GM23338 (cell line): ENCODE results near the gene RAET1G. TPM values are rescaled to one million over a fixed set of nuclear protein-coding genes. Genes with fewer than 3 reads are reported as not detected.
"Not testable (repeated sequence)": the region's sequence is repeated elsewhere in the genome, so short reads cannot be mapped to it uniquely, and the experiment has no call there.

Experiments
- ATAC-seq: fragments of 200-7000 bp; cut with Tn5 transposase; 3 replicates; pipeline ENCODE4 v1.9.1; 2020
- DNase-seq: peaks from one replicate; pipeline ENCODE4 v3.0.0-alpha.2; 2015; ENCODE audit warnings: low spot score
- H2AFZ ChIP-seq: fragments of 200-600 bp; sonication (generic); 2 replicates; pipeline ENCODE4 v1.8.0; 2016; ENCODE audit warnings: antibody characterized with exemption, mild to moderate bottlenecking, moderate library complexity
- H3F3A ChIP-seq: fragments of 200-600 bp; sonication (generic); replicated peaks from 2 replicates; pipeline ENCODE4 v1.8.0; 2017; ENCODE audit warnings: antibody characterized with exemption, mixed run types, low read depth
- H3K27ac ChIP-seq: fragments of 200-600 bp; sonication (generic); 2 replicates; pipeline ENCODE4 v1.6.1; 2016; ENCODE audit warnings: low read depth
- H3K27me3 ChIP-seq: fragments of 200-600 bp; sonication (generic); 2 replicates; pipeline ENCODE4 v1.8.0; 2016; ENCODE audit warnings: mild to moderate bottlenecking, mixed run types, moderate library complexity; ENCODE audit not compliant: insufficient read depth
- H3K36me3 ChIP-seq: fragments of 200-600 bp; sonication (generic); 2 replicates; pipeline ENCODE4 v1.8.0; 2016; ENCODE audit warnings: mild to moderate bottlenecking; ENCODE audit not compliant: insufficient read depth
- H3K4me1 ChIP-seq: fragments of 200-600 bp; sonication (generic); 2 replicates; pipeline ENCODE4 v1.8.0; 2016; ENCODE audit warnings: mild to moderate bottlenecking, moderate library complexity; ENCODE audit not compliant: insufficient read depth
- H3K4me2 ChIP-seq: fragments of 200-600 bp; sonication (generic); 2 replicates; pipeline ENCODE4 v1.7.1; 2017; ENCODE audit warnings: mixed run types
- H3K4me3 ChIP-seq: fragments of 200-600 bp; sonication (generic); 2 replicates; pipeline ENCODE4 v1.6.1; 2016; ENCODE audit warnings: mixed run types
- H3K79me2 ChIP-seq: fragments of 200-600 bp; sonication (generic); replicated peaks from 2 replicates; pipeline ENCODE4 v1.8.0; 2017; ENCODE audit warnings: mild to moderate bottlenecking; ENCODE audit not compliant: insufficient read depth
- H3K9me2 ChIP-seq: fragments of 200-600 bp; sonication (generic); 2 replicates; pipeline ENCODE4 v1.8.0; 2017; ENCODE audit not compliant: insufficient read depth
- H4K20me1 ChIP-seq: fragments of 200-600 bp; sonication (generic); replicated peaks from 2 replicates; pipeline ENCODE4 v1.8.0; 2017; ENCODE audit warnings: mild to moderate bottlenecking; ENCODE audit not compliant: insufficient read depth
- H3K27ac Mint-ChIP-seq: 2 replicates; pipeline ENCODE4 v1.8.0; 2020; ENCODE audit warnings: inconsistent platforms, mild to moderate bottlenecking, moderate library complexity, mixed read lengths
- H3K27me3 Mint-ChIP-seq: 3 replicates; pipeline ENCODE4 v1.8.0; 2022; ENCODE audit warnings: low read depth, mild to moderate bottlenecking, moderate library complexity, mixed read lengths, inconsistent platforms; ENCODE audit not compliant: insufficient read depth, poor library complexity
- H3K36me3 Mint-ChIP-seq: 3 replicates; pipeline ENCODE4 v1.8.0; 2021; ENCODE audit warnings: low read depth, mild to moderate bottlenecking, inconsistent platforms, moderate library complexity, mixed read lengths
- H3K4me1 Mint-ChIP-seq: 3 replicates; pipeline ENCODE4 v1.8.0; 2020; ENCODE audit warnings: mild to moderate bottlenecking, inconsistent platforms, mixed read lengths
- H3K4me3 Mint-ChIP-seq: 3 replicates; pipeline ENCODE4 v1.8.0; 2021; ENCODE audit warnings: moderate library complexity, mild to moderate bottlenecking, inconsistent platforms, mixed read lengths
- H3K9me3 Mint-ChIP-seq: 3 replicates; pipeline ENCODE4 v1.8.0; 2020; ENCODE audit warnings: moderate library complexity, mild to moderate bottlenecking, inconsistent platforms, mixed read lengths
- CREB1 ChIP-seq: fragments of 250-450 bp; sonication (Bioruptor Pico); IDR thresholded peaks from 2 replicates; pipeline ENCODE4 v1.5.0; 2020; ENCODE audit warnings: low read depth, mild to moderate bottlenecking, moderate library complexity
- EZH2phosphoT487 ChIP-seq: fragments of 200-600 bp; sonication (generic); IDR thresholded peaks from one replicate; pipeline ENCODE4 v1.8.1; 2018; ENCODE audit warnings: antibody characterized with exemption; ENCODE audit not compliant: unreplicated experiment
- JUNB ChIP-seq: IDR thresholded peaks from one replicate; pipeline ENCODE4 v1.6.1; 2016; ENCODE audit warnings: antibody characterized with exemption; ENCODE audit not compliant: unreplicated experiment
- ZNF114 ChIP-seq: fragments of 250-450 bp; sonication (Bioruptor Pico); IDR thresholded peaks from 2 replicates; pipeline ENCODE4 v1.5.0; 2020; ENCODE audit warnings: mild to moderate bottlenecking, moderate library complexity
- polyA plus RNA-seq: library from polyadenylated mRNA; unstranded; fragments of >200 nt; fragmentation: Nextera tagmentation; extraction: Ambion mirVana; gene quantifications from 2 replicates; pipeline ENCODE4 v1.2.1, GENCODE V29; 2016
- total RNA-seq: library from RNA; depleted of rRNA; stranded (reverse); fragments of >200 nt; shearing (Covaris generic); gene quantifications from 2 replicates; pipeline ENCODE4 v1.2.3, GENCODE V29; 2014
- TF ChIP-seq, protein P1 (sequence below): fragments of 250-450 bp; sonication (Bioruptor Pico); IDR thresholded peaks from 2 replicates; pipeline ENCODE4 v1.5.0; 2020; ENCODE audit warnings: mild to moderate bottlenecking, moderate library complexity
- TF ChIP-seq, protein P2 (sequence below): IDR thresholded peaks from 2 replicates; pipeline ENCODE4 v1.6.1; 2016; ENCODE audit warnings: antibody characterized with exemption

RAET1G gene
- total and polyA plus RNA-seq, 2 experiments from 2014 or later: not detected

DNA sequence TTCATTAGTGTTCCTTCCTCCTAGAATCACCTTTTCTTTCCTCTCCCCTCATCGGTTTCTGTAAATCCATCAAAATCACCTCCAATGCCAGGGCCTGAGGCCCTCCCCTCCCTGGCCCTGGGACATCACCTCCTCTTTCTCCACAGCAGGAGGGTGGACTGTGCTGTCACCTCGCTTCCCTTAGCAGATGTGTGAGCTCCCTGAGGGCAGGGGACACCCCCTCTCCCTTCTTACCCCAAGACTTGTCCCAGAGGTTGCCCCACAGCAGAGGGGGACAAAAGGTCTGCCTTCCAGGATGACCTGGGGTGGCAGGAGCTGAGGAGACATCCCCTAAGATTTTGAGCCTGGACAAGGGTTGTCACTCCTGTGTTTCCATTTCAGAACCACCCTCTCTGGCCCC, 46.7 kb upstream of the RAET1G start (continued):
- TF ChIP-seq, protein P1, sequence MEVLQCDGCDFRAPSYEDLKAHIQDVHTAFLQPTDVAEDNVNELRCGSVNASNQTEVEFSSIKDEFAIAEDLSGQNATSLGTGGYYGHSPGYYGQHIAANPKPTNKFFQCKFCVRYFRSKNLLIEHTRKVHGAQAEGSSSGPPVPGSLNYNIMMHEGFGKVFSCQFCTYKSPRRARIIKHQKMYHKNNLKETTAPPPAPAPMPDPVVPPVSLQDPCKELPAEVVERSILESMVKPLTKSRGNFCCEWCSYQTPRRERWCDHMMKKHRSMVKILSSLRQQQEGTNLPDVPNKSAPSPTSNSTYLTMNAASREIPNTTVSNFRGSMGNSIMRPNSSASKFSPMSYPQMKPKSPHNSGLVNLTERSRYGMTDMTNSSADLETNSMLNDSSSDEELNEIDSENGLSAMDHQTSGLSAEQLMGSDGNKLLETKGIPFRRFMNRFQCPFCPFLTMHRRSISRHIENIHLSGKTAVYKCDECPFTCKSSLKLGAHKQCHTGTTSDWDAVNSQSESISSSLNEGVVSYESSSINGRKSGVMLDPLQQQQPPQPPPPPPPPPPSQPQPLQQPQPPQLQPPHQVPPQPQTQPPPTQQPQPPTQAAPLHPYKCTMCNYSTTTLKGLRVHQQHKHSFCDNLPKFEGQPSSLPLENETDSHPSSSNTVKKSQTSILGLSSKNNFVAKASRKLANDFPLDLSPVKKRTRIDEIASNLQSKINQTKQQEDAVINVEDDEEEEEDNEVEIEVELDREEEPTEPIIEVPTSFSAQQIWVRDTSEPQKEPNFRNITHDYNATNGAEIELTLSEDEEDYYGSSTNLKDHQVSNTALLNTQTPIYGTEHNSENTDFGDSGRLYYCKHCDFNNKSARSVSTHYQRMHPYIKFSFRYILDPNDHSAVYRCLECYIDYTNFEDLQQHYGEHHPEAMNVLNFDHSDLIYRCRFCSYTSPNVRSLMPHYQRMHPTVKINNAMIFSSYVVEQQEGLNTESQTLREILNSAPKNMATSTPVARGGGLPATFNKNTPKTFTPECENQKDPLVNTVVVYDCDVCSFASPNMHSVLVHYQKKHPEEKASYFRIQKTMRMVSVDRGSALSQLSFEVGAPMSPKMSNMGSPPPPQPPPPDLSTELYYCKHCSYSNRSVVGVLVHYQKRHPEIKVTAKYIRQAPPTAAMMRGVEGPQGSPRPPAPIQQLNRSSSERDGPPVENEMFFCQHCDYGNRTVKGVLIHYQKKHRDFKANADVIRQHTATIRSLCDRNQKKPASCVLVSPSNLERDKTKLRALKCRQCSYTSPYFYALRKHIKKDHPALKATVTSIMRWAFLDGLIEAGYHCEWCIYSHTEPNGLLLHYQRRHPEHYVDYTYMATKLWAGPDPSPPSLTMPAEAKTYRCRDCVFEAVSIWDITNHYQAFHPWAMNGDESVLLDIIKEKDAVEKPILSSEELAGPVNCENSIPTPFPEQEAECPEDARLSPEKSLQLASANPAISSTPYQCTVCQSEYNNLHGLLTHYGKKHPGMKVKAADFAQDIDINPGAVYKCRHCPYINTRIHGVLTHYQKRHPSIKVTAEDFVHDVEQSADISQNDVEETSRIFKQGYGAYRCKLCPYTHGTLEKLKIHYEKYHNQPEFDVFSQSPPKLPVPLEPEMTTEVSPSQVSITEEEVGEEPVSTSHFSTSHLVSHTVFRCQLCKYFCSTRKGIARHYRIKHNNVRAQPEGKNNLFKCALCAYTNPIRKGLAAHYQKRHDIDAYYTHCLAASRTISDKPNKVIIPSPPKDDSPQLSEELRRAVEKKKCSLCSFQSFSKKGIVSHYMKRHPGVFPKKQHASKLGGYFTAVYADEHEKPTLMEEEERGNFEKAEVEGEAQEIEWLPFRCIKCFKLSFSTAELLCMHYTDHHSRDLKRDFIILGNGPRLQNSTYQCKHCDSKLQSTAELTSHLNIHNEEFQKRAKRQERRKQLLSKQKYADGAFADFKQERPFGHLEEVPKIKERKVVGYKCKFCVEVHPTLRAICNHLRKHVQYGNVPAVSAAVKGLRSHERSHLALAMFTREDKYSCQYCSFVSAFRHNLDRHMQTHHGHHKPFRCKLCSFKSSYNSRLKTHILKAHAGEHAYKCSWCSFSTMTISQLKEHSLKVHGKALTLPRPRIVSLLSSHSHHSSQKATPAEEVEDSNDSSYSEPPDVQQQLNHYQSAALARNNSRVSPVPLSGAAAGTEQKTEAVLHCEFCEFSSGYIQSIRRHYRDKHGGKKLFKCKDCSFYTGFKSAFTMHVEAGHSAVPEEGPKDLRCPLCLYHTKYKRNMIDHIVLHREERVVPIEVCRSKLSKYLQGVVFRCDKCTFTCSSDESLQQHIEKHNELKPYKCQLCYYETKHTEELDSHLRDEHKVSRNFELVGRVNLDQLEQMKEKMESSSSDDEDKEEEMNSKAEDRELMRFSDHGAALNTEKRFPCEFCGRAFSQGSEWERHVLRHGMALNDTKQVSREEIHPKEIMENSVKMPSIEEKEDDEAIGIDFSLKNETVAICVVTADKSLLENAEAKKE (CRISPR knock-in tag): no peak
- TF ChIP-seq CREB1: no peak
- no peak for TF ChIP-seq JUNB
- TF ChIP-seq, protein P2, sequence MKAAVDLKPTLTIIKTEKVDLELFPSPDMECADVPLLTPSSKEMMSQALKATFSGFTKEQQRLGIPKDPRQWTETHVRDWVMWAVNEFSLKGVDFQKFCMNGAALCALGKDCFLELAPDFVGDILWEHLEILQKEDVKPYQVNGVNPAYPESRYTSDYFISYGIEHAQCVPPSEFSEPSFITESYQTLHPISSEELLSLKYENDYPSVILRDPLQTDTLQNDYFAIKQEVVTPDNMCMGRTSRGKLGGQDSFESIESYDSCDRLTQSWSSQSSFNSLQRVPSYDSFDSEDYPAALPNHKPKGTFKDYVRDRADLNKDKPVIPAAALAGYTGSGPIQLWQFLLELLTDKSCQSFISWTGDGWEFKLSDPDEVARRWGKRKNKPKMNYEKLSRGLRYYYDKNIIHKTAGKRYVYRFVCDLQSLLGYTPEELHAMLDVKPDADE: no peak
- TF ChIP-seq ZNF114 (CRISPR knock-in tag): no peak
- no peak for TF ChIP-seq EZH2phosphoT487

DNA sequence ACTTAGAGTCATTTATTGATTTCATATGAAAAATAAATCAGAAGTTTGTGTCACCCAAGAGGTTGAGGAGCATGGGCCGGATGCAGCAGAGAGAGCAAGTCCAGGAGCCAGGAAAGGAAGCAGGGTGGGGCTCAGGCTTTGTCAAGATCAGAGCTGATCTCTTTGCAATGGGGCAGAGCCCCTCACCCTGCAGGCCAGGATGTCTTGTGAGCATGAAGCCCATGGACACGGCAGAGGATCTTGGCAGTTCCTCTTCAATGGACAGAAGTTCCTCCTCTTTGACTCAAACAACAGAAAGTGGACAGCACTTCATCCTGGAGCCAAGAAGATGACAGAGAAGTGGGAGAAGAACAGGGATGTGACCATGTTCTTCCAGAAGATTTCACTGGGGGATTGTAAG, 46.0 kb upstream of the RAET1G start:
- peaks cover 84% of the 10 kb centered on the region for H3K27me3 ChIP-seq

DNA sequence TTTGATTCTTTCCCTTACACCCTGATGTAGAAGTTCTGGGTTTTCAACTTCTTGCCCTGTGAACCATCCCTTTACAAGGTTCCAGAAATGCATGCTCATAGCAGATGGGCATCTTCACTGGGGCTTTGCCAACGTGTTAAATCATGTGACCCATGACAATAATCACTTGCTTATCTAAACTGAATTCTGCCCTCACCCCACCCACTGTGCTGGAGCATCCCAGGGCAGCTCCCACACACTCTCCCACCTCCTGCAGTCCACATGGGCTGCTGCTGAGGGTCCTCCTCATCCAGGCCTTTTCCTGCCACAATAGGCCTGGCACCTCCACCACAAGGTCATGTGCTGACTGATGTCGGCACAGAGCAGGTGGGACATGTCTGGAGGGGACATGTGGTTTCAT, 45.1 kb upstream of the RAET1G start:
- DNase-seq, H3K79me2 ChIP-seq, H4K20me1 ChIP-seq, H3K4me3 ChIP-seq, H3K4me3 Mint-ChIP-seq, H2AFZ ChIP-seq, H3K36me3 ChIP-seq, H3K4me1 ChIP-seq, H3K36me3 Mint-ChIP-seq, H3K9me3 Mint-ChIP-seq, H3F3A ChIP-seq, H3K27ac ChIP-seq, ATAC-seq, H3K4me2 ChIP-seq, H3K27ac Mint-ChIP-seq, H3K9me2 ChIP-seq: not testable (repeated sequence)
- peaks cover 84% of the 10 kb centered on the region for H3K27me3 ChIP-seq
- H3K4me1 Mint-ChIP-seq: peaks cover 20% of the 10 kb centered on the region
- peaks cover 67% of the 10 kb centered on the region for H3K27me3 Mint-ChIP-seq

More for the DNA sequence above, 46.0 kb upstream of the RAET1G start:
- not testable (repeated sequence) for H3F3A ChIP-seq, H3K9me3 Mint-ChIP-seq, H3K79me2 ChIP-seq, ATAC-seq, H3K36me3 Mint-ChIP-seq, H3K36me3 ChIP-seq, H3K4me3 ChIP-seq, H4K20me1 ChIP-seq, H3K4me1 ChIP-seq, H2AFZ ChIP-seq, H3K9me2 ChIP-seq, H3K27ac Mint-ChIP-seq, H3K4me2 ChIP-seq, H3K4me3 Mint-ChIP-seq, H3K27ac ChIP-seq, DNase-seq
- Mint-ChIP-seq H3K27me3 (peaks cover 58% of the 10 kb centered on the region), H3K4me1 (peaks cover 16% of the 10 kb centered on the region; the same call in 2 of the 3 replicates)
